Astrocyte (in vitro differentiated cells and primary cell): ENCODE measurements around the gene GTSE1.

ENCODE experiments used
- CTCF ChIP-seq: IDR thresholded peaks from 2 replicates; pipeline ENCODE4 v1.5.1; 2011; ENCODE audit warnings: low read depth, mild to moderate bottlenecking, inconsistent platforms, low read length, moderate library complexity; ENCODE audit not compliant: insufficient read depth
- EZH2 ChIP-seq: IDR thresholded peaks from 2 replicates; pipeline ENCODE4 v1.6.1; 2012; ENCODE audit warnings: mild to moderate bottlenecking, low read length, inconsistent platforms; ENCODE audit not compliant: insufficient read depth

GRCh38 chr22:46340676-46341075 is 44.0 kb downstream of the GTSE1 start:
- TF ChIP-seq CTCF (no peak), EZH2 (no peak)
